GM12891 (cell line): ENCODE measurements around the gene GINS2.

Experiments used
- DNase-seq: peaks from one replicate; pipeline ENCODE4 v3.0.0; 2011; ENCODE audit warnings: low spot score; ENCODE audit not compliant: insufficient read length
- FAIRE-seq: peaks from 2 replicates; lab custom pipeline; 2011; peaks lifted over from hg19 to GRCh38; lab: Jason Lieb, UNC
- PAX5 ChIP-seq: IDR thresholded peaks from 2 replicates; pipeline ENCODE4 v1.6.1; 2011; ENCODE audit warnings: low read length, moderate library complexity, mild to moderate bottlenecking; ENCODE audit not compliant: insufficient read depth, severe bottlenecking
- POLR2A ChIP-seq: IDR thresholded peaks from 2 replicates; pipeline ENCODE4 v1.6.1; 2011; ENCODE audit warnings: low read depth, low read length, control low read depth
- POLR2AphosphoS5 ChIP-seq: IDR thresholded peaks from 2 replicates; pipeline ENCODE4 v1.6.1; 2011; ENCODE audit warnings: low read depth, low read length, control low read depth
- POU2F2 ChIP-seq: IDR thresholded peaks from 2 replicates; pipeline ENCODE4 v1.6.1; 2011; ENCODE audit warnings: low read depth, mild to moderate bottlenecking, control low read depth, low read length, moderate library complexity
- SPI1 ChIP-seq: IDR thresholded peaks from 2 replicates; pipeline ENCODE4 v1.6.1; 2011; ENCODE audit warnings: low read depth, low read length, control low read depth
- TAF1 ChIP-seq: IDR thresholded peaks from 2 replicates; pipeline ENCODE4 v1.6.1; 2011; ENCODE audit warnings: low read depth, low read length, control low read depth

GINS2 gene

GRCh38 chr16:85655216-85656129 lies 33.3 kb downstream of the GINS2 start:
- no peak for TF ChIP-seq POLR2A
- no peak for TF ChIP-seq SPI1
- TF ChIP-seq TAF1: no peak
- TF ChIP-seq POLR2AphosphoS5: no peak
- TF ChIP-seq POU2F2: no peak
- no peak for TF ChIP-seq PAX5
- no peak for DNase-seq
- FAIRE-seq: no peak

- FAIRE-seq (no peak), DNase-seq (no peak)
- TF ChIP-seq POLR2A (no peak), POLR2AphosphoS5 (no peak), SPI1 (no peak), PAX5 (no peak), POU2F2 (no peak), TAF1 (no peak)
Measured at GRCh38 chr16:85654251-85655095, 34.3 kb downstream of the GINS2 start.

GRCh38 chr16:85653290-85653891 lies 35.4 kb downstream of the GINS2 start:
- no peak for DNase-seq
- TF ChIP-seq POLR2AphosphoS5: no peak
- no peak for FAIRE-seq

- TF ChIP-seq POLR2AphosphoS5 (no peak), POLR2A (no peak), PAX5 (no peak), TAF1 (no peak), POU2F2 (no peak), SPI1 (no peak)
- FAIRE-seq (no peak), DNase-seq (no peak)
Measured at GRCh38 chr16:85652431-85653221, 36.1 kb downstream of the GINS2 start.

- DNase-seq: no peak
- FAIRE-seq: no peak
- TF ChIP-seq POU2F2 (no peak), POLR2AphosphoS5 (no peak), POLR2A (no peak), SPI1 (no peak)
Measured at GRCh38 chr16:85651629-85652430, 36.9 kb downstream of the GINS2 start.

- TF ChIP-seq SPI1: no peak
- no peak for TF ChIP-seq POLR2A
- no peak for TF ChIP-seq POU2F2
- no peak for TF ChIP-seq PAX5
- no peak for TF ChIP-seq POLR2AphosphoS5
- no peak for TF ChIP-seq TAF1
- no peak for DNase-seq
- no peak for FAIRE-seq
Measured at GRCh38 chr16:85650844-85651628, 37.7 kb downstream of the GINS2 start.

- no peak for TF ChIP-seq POLR2A
- TF ChIP-seq PAX5: no peak
- no peak for TF ChIP-seq POU2F2
- no peak for TF ChIP-seq SPI1
- TF ChIP-seq TAF1: no peak
- no peak for TF ChIP-seq POLR2AphosphoS5
- DNase-seq (no peak), FAIRE-seq (no peak)
Measured at GRCh38 chr16:85650135-85650843, 38.5 kb downstream of the GINS2 start.
